ENCODE measurements around the gene BANF2. TPM values are rescaled to one million over a fixed set of nuclear protein-coding genes. Genes with fewer than 3 reads are reported as not detected.

BANF2 gene
- total and polyA plus RNA-seq, 2 of the 13 experiments (the other 11 are each of a cell fraction or from before 2014, with no cell fraction given) = 0.35 TPM; not detected in 1

DNA sequence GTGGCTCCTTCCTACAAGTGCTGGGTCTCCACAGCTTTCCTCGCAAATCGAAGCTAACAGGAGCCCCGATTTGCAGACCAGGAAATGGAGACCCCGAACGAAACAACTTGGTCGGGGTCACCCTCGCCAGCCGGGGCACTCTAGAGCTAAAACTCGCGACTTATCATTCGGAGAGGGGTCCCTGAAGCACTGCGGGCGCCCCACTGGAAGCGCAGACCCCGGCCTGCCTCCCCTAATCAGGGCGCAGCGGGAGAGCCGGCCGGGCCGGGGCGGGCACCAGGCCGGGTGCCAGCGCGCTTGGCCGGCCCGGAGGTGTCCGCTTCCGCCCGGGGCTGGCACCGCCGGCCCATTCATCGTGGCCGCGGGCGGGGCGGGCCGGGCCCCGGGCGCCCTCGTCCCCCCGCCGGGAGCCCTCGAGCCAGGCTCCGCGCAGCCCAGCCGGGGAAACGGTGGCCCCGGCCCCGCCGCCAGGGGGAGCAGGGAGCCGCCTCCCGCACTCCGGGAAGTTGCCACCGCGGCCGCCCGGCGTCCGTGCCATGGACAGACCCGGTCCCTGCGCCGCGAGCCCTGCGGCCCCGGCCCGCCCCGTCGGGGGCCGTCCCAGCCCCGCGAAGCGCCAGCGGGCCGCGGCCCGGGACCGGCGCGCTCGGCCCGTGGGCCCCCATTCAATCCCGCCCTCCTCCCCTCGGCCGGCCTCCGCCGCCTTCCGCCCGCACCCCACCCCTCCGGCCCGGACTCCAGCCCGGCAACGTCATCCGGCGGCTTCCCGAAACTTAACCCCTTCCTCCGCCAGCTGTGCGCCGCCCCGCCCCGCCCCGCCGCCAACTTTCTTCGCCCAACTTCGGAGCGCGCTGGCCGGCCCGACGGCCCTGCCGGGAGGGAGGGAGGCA lies 18.7 kb upstream of the BANF2 start (continued):
- TF ChIP-seq SP1 (IDR thresholded peaks at IDR 0.05) = no peak
- peak; percentile 48 for TF ChIP-seq SP1 (CRISPR knock-in tag; IDR thresholded peaks at IDR 0.05)
- TF ChIP-seq, protein P1, sequence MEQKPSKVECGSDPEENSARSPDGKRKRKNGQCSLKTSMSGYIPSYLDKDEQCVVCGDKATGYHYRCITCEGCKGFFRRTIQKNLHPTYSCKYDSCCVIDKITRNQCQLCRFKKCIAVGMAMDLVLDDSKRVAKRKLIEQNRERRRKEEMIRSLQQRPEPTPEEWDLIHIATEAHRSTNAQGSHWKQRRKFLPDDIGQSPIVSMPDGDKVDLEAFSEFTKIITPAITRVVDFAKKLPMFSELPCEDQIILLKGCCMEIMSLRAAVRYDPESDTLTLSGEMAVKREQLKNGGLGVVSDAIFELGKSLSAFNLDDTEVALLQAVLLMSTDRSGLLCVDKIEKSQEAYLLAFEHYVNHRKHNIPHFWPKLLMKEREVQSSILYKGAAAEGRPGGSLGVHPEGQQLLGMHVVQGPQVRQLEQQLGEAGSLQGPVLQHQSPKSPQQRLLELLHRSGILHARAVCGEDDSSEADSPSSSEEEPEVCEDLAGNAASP (CRISPR knock-in tag; IDR thresholded peaks at IDR 0.05; ENCODE audit: borderline replicate concordance) = peak; percentile 50; the same call in 1 of the 2 replicates
- TF ChIP-seq, protein P2, sequence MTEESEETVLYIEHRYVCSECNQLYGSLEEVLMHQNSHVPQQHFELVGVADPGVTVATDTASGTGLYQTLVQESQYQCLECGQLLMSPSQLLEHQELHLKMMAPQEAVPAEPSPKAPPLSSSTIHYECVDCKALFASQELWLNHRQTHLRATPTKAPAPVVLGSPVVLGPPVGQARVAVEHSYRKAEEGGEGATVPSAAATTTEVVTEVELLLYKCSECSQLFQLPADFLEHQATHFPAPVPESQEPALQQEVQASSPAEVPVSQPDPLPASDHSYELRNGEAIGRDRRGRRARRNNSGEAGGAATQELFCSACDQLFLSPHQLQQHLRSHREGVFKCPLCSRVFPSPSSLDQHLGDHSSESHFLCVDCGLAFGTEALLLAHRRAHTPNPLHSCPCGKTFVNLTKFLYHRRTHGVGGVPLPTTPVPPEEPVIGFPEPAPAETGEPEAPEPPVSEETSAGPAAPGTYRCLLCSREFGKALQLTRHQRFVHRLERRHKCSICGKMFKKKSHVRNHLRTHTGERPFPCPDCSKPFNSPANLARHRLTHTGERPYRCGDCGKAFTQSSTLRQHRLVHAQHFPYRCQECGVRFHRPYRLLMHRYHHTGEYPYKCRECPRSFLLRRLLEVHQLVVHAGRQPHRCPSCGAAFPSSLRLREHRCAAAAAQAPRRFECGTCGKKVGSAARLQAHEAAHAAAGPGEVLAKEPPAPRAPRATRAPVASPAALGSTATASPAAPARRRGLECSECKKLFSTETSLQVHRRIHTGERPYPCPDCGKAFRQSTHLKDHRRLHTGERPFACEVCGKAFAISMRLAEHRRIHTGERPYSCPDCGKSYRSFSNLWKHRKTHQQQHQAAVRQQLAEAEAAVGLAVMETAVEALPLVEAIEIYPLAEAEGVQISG (CRISPR knock-in tag; IDR thresholded peaks at IDR 0.05) = peak; percentile 61
- no peak for TF ChIP-seq NFE2L2 (IDR thresholded peaks at IDR 0.05; ENCODE audit: low read length)
- TF ChIP-seq, protein P3, sequence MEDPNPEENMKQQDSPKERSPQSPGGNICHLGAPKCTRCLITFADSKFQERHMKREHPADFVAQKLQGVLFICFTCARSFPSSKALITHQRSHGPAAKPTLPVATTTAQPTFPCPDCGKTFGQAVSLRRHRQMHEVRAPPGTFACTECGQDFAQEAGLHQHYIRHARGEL (CRISPR knock-in tag; IDR thresholded peaks at IDR 0.05) = no peak; the same call in 1 of the 2 replicates
- TF ChIP-seq GATAD1 (CRISPR knock-in tag; IDR thresholded peaks at IDR 0.05) = 0 out of 2 replicates have a peak, but pooled peaks have one; percentile 13
- 0 out of 2 replicates have a peak, but pooled peaks have one; percentile 1 for TF ChIP-seq NFKB2 (CRISPR knock-in tag; IDR thresholded peaks at IDR 0.05; ENCODE audit: borderline replicate concordance)
- peak; percentile 36 for TF ChIP-seq SKI (IDR thresholded peaks at IDR 0.05; ENCODE audit: partially characterized antibody)
- peak; percentile 64; the same call in 1 of the 2 replicates for TF ChIP-seq ELF3 (CRISPR knock-in tag; IDR thresholded peaks at IDR 0.05)
- no peak; the same call in 1 of the 2 replicates for TF ChIP-seq WIZ (CRISPR knock-in tag; IDR thresholded peaks at IDR 0.05)
- TF ChIP-seq HOXD1 (CRISPR knock-in tag; IDR thresholded peaks at IDR 0.05) = no peak
- no peak for TF ChIP-seq JDP2 (CRISPR knock-in tag; IDR thresholded peaks at IDR 0.05; ENCODE audit: borderline replicate concordance)
- TF ChIP-seq, protein P4, sequence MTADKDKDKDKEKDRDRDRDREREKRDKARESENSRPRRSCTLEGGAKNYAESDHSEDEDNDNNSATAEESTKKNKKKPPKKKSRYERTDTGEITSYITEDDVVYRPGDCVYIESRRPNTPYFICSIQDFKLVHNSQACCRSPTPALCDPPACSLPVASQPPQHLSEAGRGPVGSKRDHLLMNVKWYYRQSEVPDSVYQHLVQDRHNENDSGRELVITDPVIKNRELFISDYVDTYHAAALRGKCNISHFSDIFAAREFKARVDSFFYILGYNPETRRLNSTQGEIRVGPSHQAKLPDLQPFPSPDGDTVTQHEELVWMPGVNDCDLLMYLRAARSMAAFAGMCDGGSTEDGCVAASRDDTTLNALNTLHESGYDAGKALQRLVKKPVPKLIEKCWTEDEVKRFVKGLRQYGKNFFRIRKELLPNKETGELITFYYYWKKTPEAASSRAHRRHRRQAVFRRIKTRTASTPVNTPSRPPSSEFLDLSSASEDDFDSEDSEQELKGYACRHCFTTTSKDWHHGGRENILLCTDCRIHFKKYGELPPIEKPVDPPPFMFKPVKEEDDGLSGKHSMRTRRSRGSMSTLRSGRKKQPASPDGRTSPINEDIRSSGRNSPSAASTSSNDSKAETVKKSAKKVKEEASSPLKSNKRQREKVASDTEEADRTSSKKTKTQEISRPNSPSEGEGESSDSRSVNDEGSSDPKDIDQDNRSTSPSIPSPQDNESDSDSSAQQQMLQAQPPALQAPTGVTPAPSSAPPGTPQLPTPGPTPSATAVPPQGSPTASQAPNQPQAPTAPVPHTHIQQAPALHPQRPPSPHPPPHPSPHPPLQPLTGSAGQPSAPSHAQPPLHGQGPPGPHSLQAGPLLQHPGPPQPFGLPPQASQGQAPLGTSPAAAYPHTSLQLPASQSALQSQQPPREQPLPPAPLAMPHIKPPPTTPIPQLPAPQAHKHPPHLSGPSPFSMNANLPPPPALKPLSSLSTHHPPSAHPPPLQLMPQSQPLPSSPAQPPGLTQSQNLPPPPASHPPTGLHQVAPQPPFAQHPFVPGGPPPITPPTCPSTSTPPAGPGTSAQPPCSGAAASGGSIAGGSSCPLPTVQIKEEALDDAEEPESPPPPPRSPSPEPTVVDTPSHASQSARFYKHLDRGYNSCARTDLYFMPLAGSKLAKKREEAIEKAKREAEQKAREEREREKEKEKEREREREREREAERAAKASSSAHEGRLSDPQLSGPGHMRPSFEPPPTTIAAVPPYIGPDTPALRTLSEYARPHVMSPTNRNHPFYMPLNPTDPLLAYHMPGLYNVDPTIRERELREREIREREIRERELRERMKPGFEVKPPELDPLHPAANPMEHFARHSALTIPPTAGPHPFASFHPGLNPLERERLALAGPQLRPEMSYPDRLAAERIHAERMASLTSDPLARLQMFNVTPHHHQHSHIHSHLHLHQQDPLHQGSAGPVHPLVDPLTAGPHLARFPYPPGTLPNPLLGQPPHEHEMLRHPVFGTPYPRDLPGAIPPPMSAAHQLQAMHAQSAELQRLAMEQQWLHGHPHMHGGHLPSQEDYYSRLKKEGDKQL (CRISPR knock-in tag; IDR thresholded peaks at IDR 0.05; ENCODE audit: low read depth) = no peak
- TF ChIP-seq RBFOX2 (IDR thresholded peaks at IDR 0.05; ENCODE audit: low read depth, low read length) = peak; percentile 75
- TF ChIP-seq ZNF430 (CRISPR knock-in tag; IDR thresholded peaks at IDR 0.05) = peak; percentile 83; the same call in 1 of the 2 replicates
- TF ChIP-seq ZNF335 (CRISPR knock-in tag; IDR thresholded peaks at IDR 0.05) = no peak
- peak; percentile 59; the same call in 1 of the 2 replicates for TF ChIP-seq HES4 (CRISPR knock-in tag; IDR thresholded peaks at IDR 0.05; ENCODE audit: borderline replicate concordance)
- no peak; the same call in 1 of the 2 replicates for TF ChIP-seq SIN3A (IDR thresholded peaks at IDR 0.05; ENCODE audit: borderline replicate concordance, low read depth, low read length)
- TF ChIP-seq MXI1 (IDR thresholded peaks at IDR 0.05; ENCODE audit: borderline replicate concordance, low read depth, low read length) = peak; percentile 75; the same call in 1 of the 3 replicates

All from HepG2 (cell line).